GM19463 (cell line): ENCODE results near the gene BTBD16.

ENCODE experiments used
- ATAC-seq: cut with Tn5 transposase; IDR thresholded peaks from one replicate; pipeline ENCODE4 v1.9.1; 2021; ENCODE audit warnings: mild to moderate bottlenecking, moderate library complexity; ENCODE audit not compliant: unreplicated experiment

Gene BTBD16

GRCh38 chr10:122338609-122339441, 67.7 kb downstream of the BTBD16 start:
- ATAC-seq, result no peak

GRCh38 chr10:122341141-122341810, 70.2 kb downstream of the BTBD16 start:
- ATAC-seq, result no peak

GRCh38 chr10:122342293-122343134, 71.4 kb downstream of the BTBD16 start:
- no peak for ATAC-seq

GRCh38 chr10:122343135-122343800, 72.2 kb downstream of the BTBD16 start:
- ATAC-seq, result no peak

GRCh38 chr10:122343936-122344335, 72.8 kb downstream of the BTBD16 start:
- no peak for ATAC-seq

- ATAC-seq, result no peak
Observed at GRCh38 chr10:122344741-122345258, 73.7 kb downstream of the BTBD16 start.

GRCh38 chr10:122346326-122346950, 75.3 kb downstream of the BTBD16 start:
- ATAC-seq, result no peak

- no peak for ATAC-seq
Observed at GRCh38 chr10:122347170-122347841, 76.2 kb downstream of the BTBD16 start.

GRCh38 chr10:122348512-122348911, 77.4 kb downstream of the BTBD16 start:
- ATAC-seq, result peak; percentile 62

GRCh38 chr10:122348935-122349361, 77.9 kb downstream of the BTBD16 start:
- no peak for ATAC-seq

- no peak for ATAC-seq
Observed at GRCh38 chr10:122349758-122350369, 78.8 kb downstream of the BTBD16 start.

GRCh38 chr10:122350893-122351292, 79.8 kb downstream of the BTBD16 start:
- ATAC-seq, result no peak

GRCh38 chr10:122352817-122353525, 81.9 kb downstream of the BTBD16 start:
- ATAC-seq, result no peak

- no peak for ATAC-seq
Observed at GRCh38 chr10:122354383-122354782, 83.3 kb downstream of the BTBD16 start.

- ATAC-seq, result no peak
Observed at GRCh38 chr10:122357685-122358084, 86.6 kb downstream of the BTBD16 start.

GRCh38 chr10:122359621-122360020, 88.5 kb downstream of the BTBD16 start:
- no peak for ATAC-seq

- no peak for ATAC-seq
Observed at GRCh38 chr10:122361046-122361445, 90.0 kb downstream of the BTBD16 start.

GRCh38 chr10:122362031-122362592, 91.0 kb downstream of the BTBD16 start:
- ATAC-seq, result no peak
